Measurements from ENCODE around the gene ANKRD49. TPM values are rescaled to one million over a fixed set of nuclear protein-coding genes. Genes with fewer than 3 reads are reported as not detected.
"Not testable (repeated sequence)": the region's sequence is repeated elsewhere in the genome, so short reads cannot be mapped to it uniquely, and the experiment has no call there.

Gene ANKRD49
- total and polyA plus RNA-seq, 10 donors, result 18.8 to 46.5 (median 28.8) TPM

DNA sequence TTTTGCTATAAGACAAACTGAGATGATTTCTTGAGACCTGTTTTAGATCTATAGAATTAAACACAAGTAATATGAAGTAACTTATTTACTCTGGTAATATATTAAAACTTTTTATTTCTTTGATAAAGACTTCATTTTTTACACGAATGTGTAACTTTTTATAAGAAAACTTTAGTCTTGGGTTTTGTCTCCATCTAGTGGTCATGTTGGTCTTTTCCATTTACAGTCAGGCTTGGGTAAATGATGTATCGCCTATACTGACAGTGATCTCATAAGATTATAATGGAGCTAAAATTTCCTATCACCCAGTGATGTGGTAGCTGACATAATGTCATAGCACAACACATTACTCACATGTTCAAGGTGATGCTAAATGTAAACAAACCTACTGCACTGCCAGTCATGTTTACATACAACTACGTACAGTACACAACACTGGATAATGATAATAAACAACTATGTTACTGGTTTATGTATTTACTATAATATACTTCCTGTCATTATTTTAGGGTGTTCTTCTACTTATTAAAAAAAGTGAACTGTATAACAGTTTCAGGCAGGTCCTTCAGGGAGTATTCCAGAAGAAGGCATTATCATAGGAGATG lies 11.0 kb downstream of the ANKRD49 start:
- intact Hi-C loops (cut with DNase I; ENCODE audit: low total_unique reads), result loop anchor here (10.0 kb wide), 2 partner anchors 180 to 610 kb away; no protein-coding TSS in a partner anchor
- no peak overlapping the region for H3K27ac ChIP-seq
- peaks cover 3 to 30% (median 16%) of the 10 kb centered on the region in 6 donors for H3K36me3 ChIP-seq
- TF ChIP-seq POLR2A (IDR thresholded peaks at IDR 0.05) (no peak), POLR2AphosphoS5 (IDR thresholded peaks at IDR 0.05) (no peak)
- TF ChIP-seq, protein P1, sequence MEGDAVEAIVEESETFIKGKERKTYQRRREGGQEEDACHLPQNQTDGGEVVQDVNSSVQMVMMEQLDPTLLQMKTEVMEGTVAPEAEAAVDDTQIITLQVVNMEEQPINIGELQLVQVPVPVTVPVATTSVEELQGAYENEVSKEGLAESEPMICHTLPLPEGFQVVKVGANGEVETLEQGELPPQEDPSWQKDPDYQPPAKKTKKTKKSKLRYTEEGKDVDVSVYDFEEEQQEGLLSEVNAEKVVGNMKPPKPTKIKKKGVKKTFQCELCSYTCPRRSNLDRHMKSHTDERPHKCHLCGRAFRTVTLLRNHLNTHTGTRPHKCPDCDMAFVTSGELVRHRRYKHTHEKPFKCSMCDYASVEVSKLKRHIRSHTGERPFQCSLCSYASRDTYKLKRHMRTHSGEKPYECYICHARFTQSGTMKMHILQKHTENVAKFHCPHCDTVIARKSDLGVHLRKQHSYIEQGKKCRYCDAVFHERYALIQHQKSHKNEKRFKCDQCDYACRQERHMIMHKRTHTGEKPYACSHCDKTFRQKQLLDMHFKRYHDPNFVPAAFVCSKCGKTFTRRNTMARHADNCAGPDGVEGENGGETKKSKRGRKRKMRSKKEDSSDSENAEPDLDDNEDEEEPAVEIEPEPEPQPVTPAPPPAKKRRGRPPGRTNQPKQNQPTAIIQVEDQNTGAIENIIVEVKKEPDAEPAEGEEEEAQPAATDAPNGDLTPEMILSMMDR (IDR thresholded peaks at IDR 0.05 in 8 of 11, conservative IDR thresholded peaks at IDR 0.05 in 3 of 11), result peak; percentile 50 to 84 (median 74)
- no peak overlapping the region for H3K4me3 ChIP-seq
- H3K4me1 ChIP-seq, result no peaks in the 10 kb centered on the region
- no peak for DNase-seq
- WGBS, 5 donors, result 4 to 27% (median 16%) methylated on average over 3 of the region's 3 CpGs
- H3K27me3 ChIP-seq (replicated peaks in 1 of 7), result no peaks in the 10 kb centered on the region
- no peaks in the 10 kb centered on the region for H3K9me3 ChIP-seq

DNA sequence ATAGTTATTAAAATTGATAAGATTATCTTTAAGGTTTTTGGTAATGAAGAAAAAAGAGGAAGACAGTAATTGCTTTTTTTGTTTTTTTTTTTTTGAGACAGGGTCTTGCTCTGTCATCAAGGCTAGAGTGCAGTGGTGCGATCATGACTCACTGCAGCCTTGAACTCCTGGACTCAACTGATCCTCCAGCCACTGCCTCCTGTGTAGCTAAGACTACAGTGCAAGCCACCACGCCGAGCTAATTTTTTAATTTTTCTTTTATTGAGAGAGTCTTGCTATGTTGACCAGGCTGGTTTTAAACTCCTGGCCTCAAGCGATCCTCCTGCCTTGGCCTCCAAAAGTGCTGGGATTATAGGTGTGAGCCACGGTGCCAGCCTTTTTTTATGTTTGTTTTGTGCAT lies 12.7 kb downstream of the ANKRD49 start:
- peaks cover 0 to 10% (median 0%) of the 10 kb centered on the region in 7 donors for H3K27me3 ChIP-seq (replicated peaks in 1 of 7)
- intact Hi-C loops (cut with DNase I; ENCODE audit: low total_unique reads), result loop anchor here (10.0 kb wide), 2 partner anchors 182 to 612 kb away; no protein-coding TSS in a partner anchor
- not testable (repeated sequence) for H3K4me3 ChIP-seq, H3K9me3 ChIP-seq, H3K4me1 ChIP-seq, H3K27ac ChIP-seq, DNase-seq
- H3K36me3 ChIP-seq, result peaks cover 0 to 13% (median 2%) of the 10 kb centered on the region in 6 donors
- WGBS, 5 donors, result 83 to 95% (median 86%) methylated on average over 5 of the region's 5 CpGs

- intact Hi-C loops (cut with DNase I; ENCODE audit: low total_unique reads), result loop anchor here (10.0 kb wide), 2 partner anchors 183 to 613 kb away; no protein-coding TSS in a partner anchor
- peaks cover 0 to 20% (median 0%) of the 10 kb centered on the region in 7 donors for H3K27me3 ChIP-seq (replicated peaks in 1 of 7)
- DNase-seq, result no peak
- no peaks in the 10 kb centered on the region for H3K9me3 ChIP-seq
- no peak overlapping the region for H3K27ac ChIP-seq
- H3K4me1 ChIP-seq, result peaks cover 2 to 10% (median 8%) of the 10 kb centered on the region in 6 donors
- H3K36me3 ChIP-seq, result peaks cover 0 to 3% (median 0%) of the 10 kb centered on the region in 6 donors
- no peak overlapping the region for H3K4me3 ChIP-seq
- 62 to 83% (median 68%) methylated on average over 4 of the region's 4 CpGs for WGBS, 5 donors
- TF ChIP-seq POLR2A (IDR thresholded peaks at IDR 0.05) (no peak), POLR2AphosphoS5 (IDR thresholded peaks at IDR 0.05) (no peak)
- TF ChIP-seq, protein P1 (IDR thresholded peaks at IDR 0.05 in 8 of 11, conservative IDR thresholded peaks at IDR 0.05 in 3 of 11), result no peak
Observed at GRCh38 chr11:94507485-94507884, 13.7 kb downstream of the ANKRD49 start.

- intact Hi-C loops (cut with DNase I; ENCODE audit: low total_unique reads), result no loop called here
- Histone ChIP-seq H3K4me1 (peaks cover 6 to 21% (median 16%) of the 10 kb centered on the region in 6 donors), H3K27me3 (replicated peaks in 1 of 7) (peaks cover 0 to 36% (median 0%) of the 10 kb centered on the region in 7 donors), H3K36me3 (no peaks in the 10 kb centered on the region), H3K9me3 (no peaks in the 10 kb centered on the region), H3K4me3 (peak within 1 kb of the TSS; percentile 27 to 69 (median 50)), H3K27ac (no peak within 1 kb of the TSS)
- peak; percentile 88 for DNase-seq
- WGBS, 5 donors, result 18 to 19% (median 19%) methylated on average over 50 to 53 of the region's 53 CpGs
- TF ChIP-seq, protein P1 (IDR thresholded peaks at IDR 0.05 in 8 of 11, conservative IDR thresholded peaks at IDR 0.05 in 3 of 11), result no peak
- peak in 2 of 3 donors; percentile 40 to 49 for TF ChIP-seq POLR2AphosphoS5 (IDR thresholded peaks at IDR 0.05)
Observed at GRCh38 chr11:94511932-94512781, 18.4 kb downstream of the ANKRD49 start, which contains the start of gene C11orf97. Gene C11orf97 (plus strand): TSS chr11:94512461. CDS start chr11:94512529, 68 bp downstream.
